ENCODE results near the gene RAC3. TPM values are rescaled to one million over a fixed set of nuclear protein-coding genes. Genes with fewer than 3 reads are reported as not detected.

RAC3 gene
- total and polyA plus RNA-seq, 2 of the 8 experiments (the other 6 are each of a cell fraction or from before 2014, with no cell fraction given): 177 to 299 TPM

GRCh38 chr17:82011617-82012187, 19.8 kb upstream of the RAC3 start:
- no peaks in the 10 kb centered on the region for H3K27me3 ChIP-seq (replicated peaks in 1 of 4; ENCODE audit: control insufficient read depth in 3 of 4, extremely low read depth in 1 of 4, insufficient read depth in 3 of 4, low read length in 3 of 4)
- H3K4me2 ChIP-seq (ENCODE audit: insufficient read depth in 1 of 2, low read depth in 2 of 2, low read length in 2 of 2): no peak overlapping the region
- no peak overlapping the region for H2BK120ac ChIP-seq (replicated peaks; ENCODE audit: low read depth, low read length)
- H2BK15ac ChIP-seq (ENCODE audit: low read length): no peak overlapping the region
- no peak overlapping the region for H3K14ac ChIP-seq (ENCODE audit: insufficient read length)
- ChIA-PET POLR2A (ENCODE audit: partially characterized antibody) (interaction anchor here (1.0 kb wide), 1 partner anchor 11 kb away, joined by 3 read pairs; the partner anchor contains the start of gene CENPX), CTCF (ENCODE audit: partially characterized antibody) (interaction anchor here (1.2 to 1.4 kb wide), 2 partner anchors 9 to 16 kb away, joined by 5 to 7 read pairs; no protein-coding TSS in a partner anchor)
- no peak overlapping the region for H3K4me3 ChIP-seq (ENCODE audit: extremely low read depth in 1 of 4, insufficient read depth in 2 of 4, low read depth in 3 of 4, low read length in 4 of 4)
- no peak overlapping the region for H2AK5ac ChIP-seq (ENCODE audit: low read depth, low read length)
- WGBS, 2 experiments (ENCODE audit: extremely low coverage in 1 of 2, insufficient coverage in 1 of 2, insufficient read length in 1 of 2, insufficient replicate concordance in 2 of 2, low coverage in 1 of 2, low lambda C conversion rate in 2 of 2, missing lambda C conversion rate in 1 of 2): 91% methylated on average over 18 of the region's 19 CpGs; no CpG with 5 or more reads in 1 of the 2 experiments
- FAIRE-seq (no peak), DNase-seq (ENCODE audit: low read depth in 1 of 2, low spot score in 2 of 2) (no peak)
- no peak for TF ChIP-seq CBX5 (IDR thresholded peaks at IDR 0.05; ENCODE audit: low read depth, low read length)
- TF ChIP-seq KDM4A (IDR thresholded peaks at IDR 0.05; ENCODE audit: low read depth, low read length, severe bottlenecking): no peak
- H2AFZ ChIP-seq (ENCODE audit: low read length): no peak overlapping the region
- no peak overlapping the region for H2BK12ac ChIP-seq (ENCODE audit: low read depth, low read length)
- no peak overlapping the region for H4K5ac ChIP-seq (ENCODE audit: insufficient read length, low read depth, low read length)
- H3K36me3 ChIP-seq (ENCODE audit: control insufficient read depth in 2 of 4, insufficient read depth in 4 of 4, low read length in 3 of 4): no peaks in the 10 kb centered on the region; a peak in 2 of 8 replicates
- H2BK5ac ChIP-seq (ENCODE audit: low read depth, low read length): no peak overlapping the region; the same call in 1 of the 2 replicates
- H4K8ac ChIP-seq (ENCODE audit: extremely low read depth, insufficient read depth, low read length): peak overlapping the region; percentile 17
- H3K27ac ChIP-seq (ENCODE audit: low read depth, low read length): no peak overlapping the region
- H3K4me1 ChIP-seq (replicated peaks in 1 of 4; ENCODE audit: control insufficient read depth in 3 of 4, insufficient read depth in 4 of 4, low read length in 3 of 4): 0 out of 7 replicates have a peak, but pooled peaks cover 0 to 1% (median 0%) of the 10 kb centered on the region in 4 experiments
- no peaks in the 10 kb centered on the region for H3K9me3 ChIP-seq (ENCODE audit: insufficient read depth in 2 of 2, low read depth in 1 of 2, low read length in 1 of 2)
- H3K9ac ChIP-seq (replicated peaks in 1 of 4; ENCODE audit: extremely low read depth in 1 of 4, low read depth in 3 of 4, low read length in 3 of 4): no peak overlapping the region
- H3K4ac ChIP-seq (replicated peaks; ENCODE audit: insufficient read length, low read depth, low read length): no peak overlapping the region
- no peaks in the 10 kb centered on the region for H3K79me2 ChIP-seq (ENCODE audit: control insufficient read depth in 1 of 2, insufficient read depth in 2 of 2, low read length in 2 of 2)
- no peak overlapping the region for H3K23ac ChIP-seq (ENCODE audit: insufficient read length)
- H3K79me1 ChIP-seq (ENCODE audit: low read depth, low read length): no peaks in the 10 kb centered on the region; the same call in 1 of the 2 replicates
- no peak overlapping the region for H4K91ac ChIP-seq (replicated peaks; ENCODE audit: insufficient read length, low read length)
- peaks cover 5 to 7% of the 10 kb centered on the region in 2 experiments for H4K20me1 ChIP-seq (replicated peaks in 1 of 2; ENCODE audit: control insufficient read depth in 1 of 2, insufficient read depth in 2 of 2, low read length in 2 of 2)
- H2BK20ac ChIP-seq (ENCODE audit: low read length): no peak overlapping the region
- H3K23me2 ChIP-seq (ENCODE audit: low read depth, low read length): no peaks in the 10 kb centered on the region
- H3K56ac ChIP-seq (replicated peaks; ENCODE audit: insufficient read length, low read depth, low read length): no peak overlapping the region
- H3K18ac ChIP-seq (ENCODE audit: extremely low read depth, low read length): no peak overlapping the region

Data from H1 (cell line).